SU-DHL-6 (cell line): ENCODE results near the gene PPM1G.
A peak's percentile ranks its signal among the peaks of the same experiment; 100 is the strongest.

ENCODE experiments used
- H2AFZ ChIP-seq: fragments of 200-600 bp; sonication (generic); 2 replicates; pipeline ENCODE4 v1.6.1; 2014; ENCODE audit warnings: low read depth, mild to moderate bottlenecking, moderate library complexity, mixed read lengths, antibody characterized with exemption, low read length; ENCODE audit not compliant: severe bottlenecking
- H3F3A ChIP-seq: fragments of 200-600 bp; shearing (Covaris generic); 2 replicates; pipeline ENCODE4 v1.6.0; 2016; ENCODE audit warnings: antibody characterized with exemption, mild to moderate bottlenecking; ENCODE audit not compliant: insufficient read depth
- H3K27ac ChIP-seq: fragments of 200-600 bp; sonication (generic); 2 replicates; pipeline ENCODE4 v1.5.1; 2016; ENCODE audit warnings: low read depth, mild to moderate bottlenecking, low read length, moderate library complexity, mixed read lengths
- H3K27me3 ChIP-seq: fragments of 200-600 bp; sonication (generic), shearing (Covaris generic); 2 replicates; pipeline ENCODE4 v1.6.0; 2014; ENCODE audit warnings: mild to moderate bottlenecking, low read length
- H3K36me3 ChIP-seq: fragments of 200-600 bp; sonication (generic); 2 replicates; pipeline ENCODE4 v1.6.1; 2014; ENCODE audit warnings: mild to moderate bottlenecking, low read length, mixed read lengths
- H3K4me2 ChIP-seq: fragments of 300-600, 200-600 bp; shearing (Covaris generic), sonication (generic); 2 replicates; pipeline ENCODE4 v1.6.0; 2014; ENCODE audit warnings: low read length, low read depth, mild to moderate bottlenecking; ENCODE audit not compliant: poor library complexity, severe bottlenecking
- H3K4me3 ChIP-seq: fragments of 200-600 bp; sonication (generic); 2 replicates; pipeline ENCODE4 v1.5.1; 2014; ENCODE audit warnings: antibody characterized with exemption, low read length, mild to moderate bottlenecking, mixed read lengths; ENCODE audit not compliant: insufficient read depth, poor library complexity, severe bottlenecking
- H3K79me2 ChIP-seq: fragments of 200-600 bp; sonication (generic); 2 replicates; pipeline ENCODE4 v1.6.1; 2014; ENCODE audit warnings: mild to moderate bottlenecking, low read length, moderate library complexity; ENCODE audit not compliant: insufficient read depth
- H3K9ac ChIP-seq: fragments of 200-600 bp; sonication (generic); 2 replicates; pipeline ENCODE4 v1.7.0; 2014; ENCODE audit warnings: mild to moderate bottlenecking, low read length
- H3K9me2 ChIP-seq: fragments of 200-600 bp; sonication (generic); replicated peaks from 2 replicates; pipeline ENCODE4 v1.6.1; 2014; ENCODE audit warnings: low read length; ENCODE audit not compliant: insufficient read depth
- H3K9me3 ChIP-seq: fragments of 200-600 bp; sonication (generic); 2 replicates; pipeline ENCODE4 v1.6.1; 2014; ENCODE audit warnings: low read length, mixed read lengths; ENCODE audit not compliant: insufficient read depth
- H4K20me1 ChIP-seq: fragments of 200-600 bp; sonication (generic); 2 replicates; pipeline ENCODE4 v1.6.1; 2014; ENCODE audit warnings: low read depth, mild to moderate bottlenecking, antibody characterized with exemption, low read length, moderate library complexity, mixed read lengths
- CTCF ChIP-seq: fragments of 200-600 bp; sonication (generic); IDR thresholded peaks from one replicate; pipeline ENCODE4 v1.5.1; 2017; ENCODE audit warnings: antibody characterized with exemption, mild to moderate bottlenecking, low read length, moderate library complexity; ENCODE audit not compliant: insufficient read depth, poor library complexity, severe bottlenecking
- EZH2phosphoT487 ChIP-seq: fragments of 200-600 bp; sonication (generic), shearing (Covaris generic); conservative IDR thresholded peaks from 2 replicates; pipeline ENCODE4 v1.6.1; 2018; ENCODE audit warnings: mild to moderate bottlenecking, antibody characterized with exemption, low read length, moderate library complexity, mixed read lengths

The PPM1G gene

GRCh38 chr2:27370026-27370815 lies 39.2 kb downstream of the PPM1G start, which contains the start of the genes EIF2B4 and SNX17:
EIF2B4 (minus strand) TSS chr2:27370338; CDS start chr2:27370314, 24 bp downstream.
SNX17 (plus strand) TSS chr2:27370616; CDS start chr2:27370744, 128 bp downstream.
- peak within 1 kb of the TSS; percentile 78 for H3K4me3 ChIP-seq
- H3F3A ChIP-seq: peaks cover 12% of the 10 kb centered on the region; the same call in 1 of the 2 replicates
- TF ChIP-seq CTCF (peak; percentile 70), EZH2phosphoT487 (no peak)
- H3K9me3 ChIP-seq: no peaks in the 10 kb centered on the region
- H3K4me2 ChIP-seq: peak within 1 kb of the TSS; percentile 81
- no peaks in the 10 kb centered on the region for H4K20me1 ChIP-seq
- peak within 1 kb of the TSS; percentile 43 for H2AFZ ChIP-seq
- H3K36me3 ChIP-seq: peaks cover 3% of the 10 kb centered on the region; the same call in 1 of the 2 replicates
- H3K9ac ChIP-seq: peak within 1 kb of the TSS; percentile 81
- H3K27ac ChIP-seq: peak within 1 kb of the TSS; percentile 61
- H3K9me2 ChIP-seq: no peaks in the 10 kb centered on the region
- H3K27me3 ChIP-seq: no peaks in the 10 kb centered on the region
- peaks cover 27% of the 10 kb centered on the region; the same call in 1 of the 2 replicates for H3K79me2 ChIP-seq

GRCh38 chr2:27369471-27370025 lies 39.8 kb downstream of the PPM1G start:
- Histone ChIP-seq H3K9me2 (no peaks in the 10 kb centered on the region), H4K20me1 (no peaks in the 10 kb centered on the region), H3F3A (peaks cover 12% of the 10 kb centered on the region; the same call in 1 of the 2 replicates), H3K4me2 (peak overlapping the region; percentile 73), H3K4me3 (peak overlapping the region; percentile 78), H3K9ac (peak overlapping the region; percentile 81), H3K27ac (peak overlapping the region; percentile 31), H3K27me3 (no peaks in the 10 kb centered on the region), H2AFZ (peak overlapping the region; percentile 43), H3K79me2 (peaks cover 27% of the 10 kb centered on the region; the same call in 1 of the 2 replicates), H3K36me3 (peaks cover 3% of the 10 kb centered on the region; the same call in 1 of the 2 replicates), H3K9me3 (no peaks in the 10 kb centered on the region)
- TF ChIP-seq CTCF (no peak), EZH2phosphoT487 (no peak)

- Histone ChIP-seq H3K9me2 (no peaks in the 10 kb centered on the region), H3K79me2 (no peaks in the 10 kb centered on the region), H3K27ac (no peak overlapping the region), H3K9ac (no peak overlapping the region), H4K20me1 (no peaks in the 10 kb centered on the region), H3K9me3 (no peaks in the 10 kb centered on the region), H3F3A (0 out of 2 replicates have a peak, but pooled peaks cover 12% of the 10 kb centered on the region), H3K27me3 (no peaks in the 10 kb centered on the region), H3K36me3 (peaks cover 3% of the 10 kb centered on the region; the same call in 1 of the 2 replicates), H2AFZ (no peak overlapping the region), H3K4me2 (no peak overlapping the region), H3K4me3 (no peak overlapping the region)
- TF ChIP-seq CTCF: no peak
- no peak for TF ChIP-seq EZH2phosphoT487
These were observed 45.5 kb downstream of the PPM1G start for GRCh38 chr2:27363933-27364332.
